WTC11 (cell line): Measurements from ENCODE around the gene ACOXL. TPM values are rescaled to one million over a fixed set of nuclear protein-coding genes. Genes with fewer than 3 reads are reported as not detected.

Source experiments
- ATAC-seq: fragments of 200-7000 bp; cut with Tn5 transposase; 2 replicates; pipeline ENCODE4 v1.10.0; 2021; ENCODE audit warnings: mild to moderate bottlenecking, moderate library complexity
- CTCF ChIA-PET: fragments of 300-600 bp; sonication (Branson Sonifier 250); formaldehyde crosslinking; loops from one replicate; lab custom pipeline; 2021; ENCODE audit warnings: antibody characterized with exemption; lab: Charles Lee
- POLR2A ChIA-PET: fragments of 350-600 bp; sonication (Branson Sonifier 250); formaldehyde crosslinking; loops from one replicate; lab custom pipeline; 2021; ENCODE audit warnings: antibody characterized with exemption; lab: Charles Lee
- DNase-seq: peaks from one replicate; pipeline ENCODE4 v3.0.0; 2021; ENCODE audit warnings: low spot score
- H3K27ac Mint-ChIP-seq: 2 replicates; pipeline ENCODE4 v1.8.0; 2021; ENCODE audit warnings: mixed read lengths
- H3K27me3 Mint-ChIP-seq: 2 replicates; pipeline ENCODE4 v1.8.0; 2021; ENCODE audit warnings: low read depth, mild to moderate bottlenecking, moderate library complexity, mixed read lengths
- H3K36me3 Mint-ChIP-seq: 2 replicates; pipeline ENCODE4 v1.8.0; 2021; ENCODE audit warnings: mixed read lengths
- H3K4me1 Mint-ChIP-seq: 2 replicates; pipeline ENCODE4 v1.8.0; 2022; ENCODE audit warnings: mixed read lengths
- H3K4me3 Mint-ChIP-seq: 2 replicates; pipeline ENCODE4 v1.8.0; 2021; ENCODE audit warnings: mild to moderate bottlenecking, moderate library complexity, mixed read lengths
- H3K9me3 Mint-ChIP-seq: 2 replicates; pipeline ENCODE4 v1.8.0; 2021; ENCODE audit warnings: mixed read lengths
- AR ChIP-seq: fragments of 250-450 bp; sonication (Bioruptor Pico); IDR thresholded peaks from 2 replicates; pipeline ENCODE4 v1.9.0; 2021; ENCODE audit warnings: mild to moderate bottlenecking
- ATF1 ChIP-seq: sonication (generic); formaldehyde crosslinking; IDR thresholded peaks from 2 replicates; pipeline ENCODE4 v1.8.1; 2023; ENCODE audit warnings: mild to moderate bottlenecking, moderate library complexity, missing genetic modification reagents
- ATF3 ChIP-seq: sonication (generic); formaldehyde crosslinking; conservative IDR thresholded peaks from 2 replicates; pipeline ENCODE4 v1.8.1; 2022; ENCODE audit warnings: mild to moderate bottlenecking, missing genetic modification reagents
- ESRRA ChIP-seq: sonication (generic); formaldehyde crosslinking; IDR thresholded peaks from 2 replicates; pipeline ENCODE4 v1.8.1; 2022; ENCODE audit warnings: mild to moderate bottlenecking, missing genetic modification reagents, borderline replicate concordance
- FOXK1 ChIP-seq: sonication (generic); formaldehyde crosslinking; IDR thresholded peaks from 2 replicates; pipeline ENCODE4 v1.8.0; 2022; ENCODE audit warnings: mild to moderate bottlenecking, moderate library complexity, missing genetic modification reagents
- FOXP4 ChIP-seq: sonication (generic); formaldehyde crosslinking; IDR thresholded peaks from 2 replicates; pipeline ENCODE4 v1.8.0; 2022; ENCODE audit warnings: mild to moderate bottlenecking, missing genetic modification reagents
- GTF2I ChIP-seq: fragments of 250-450 bp; sonication (Bioruptor Pico); conservative IDR thresholded peaks from 2 replicates; pipeline ENCODE4 v1.4.0; 2021; ENCODE audit warnings: mild to moderate bottlenecking
- JAZF1 ChIP-seq: fragments of 250-450 bp; sonication (Bioruptor Pico); IDR thresholded peaks from 2 replicates; pipeline ENCODE4 v1.9.0; 2021; ENCODE audit warnings: moderate library complexity, mild to moderate bottlenecking, inconsistent platforms
- NFYB ChIP-seq: sonication (generic); formaldehyde crosslinking; conservative IDR thresholded peaks from 2 replicates; pipeline ENCODE4 v1.8.0; 2022; ENCODE audit warnings: low read depth, missing genetic modification reagents
- NR1H2 ChIP-seq: sonication (generic); formaldehyde crosslinking; IDR thresholded peaks from 2 replicates; pipeline ENCODE4 v1.9.0; 2021; ENCODE audit warnings: mild to moderate bottlenecking, moderate library complexity, missing genetic modification reagents
- OVOL2 ChIP-seq: fragments of 250-450 bp; sonication (Bioruptor Pico); IDR thresholded peaks from 2 replicates; pipeline ENCODE4 v1.9.0; 2021; ENCODE audit warnings: mild to moderate bottlenecking, borderline replicate concordance
- RORB ChIP-seq: fragments of 250-450 bp; sonication (Bioruptor Pico); IDR thresholded peaks from 2 replicates; pipeline ENCODE4 v1.9.0; 2021; ENCODE audit warnings: mild to moderate bottlenecking
- SOX15 ChIP-seq: fragments of 250-450 bp; sonication (Bioruptor Pico); IDR thresholded peaks from 2 replicates; pipeline ENCODE4 v1.9.0; 2021; ENCODE audit warnings: mild to moderate bottlenecking
- SP1 ChIP-seq: sonication (generic); formaldehyde crosslinking; conservative IDR thresholded peaks from 2 replicates; pipeline ENCODE4 v1.8.1; 2022; ENCODE audit warnings: missing genetic modification reagents
- TCF7 ChIP-seq: sonication (generic); formaldehyde crosslinking; IDR thresholded peaks from 2 replicates; pipeline ENCODE4 v1.8.0; 2022; ENCODE audit warnings: mild to moderate bottlenecking, low read depth, missing genetic modification reagents, moderate library complexity
- TEAD1 ChIP-seq: sonication (generic); formaldehyde crosslinking; IDR thresholded peaks from 2 replicates; pipeline ENCODE4 v1.8.0; 2022; ENCODE audit warnings: mild to moderate bottlenecking, missing genetic modification reagents
- USF2 ChIP-seq: sonication (generic); formaldehyde crosslinking; IDR thresholded peaks from 2 replicates; pipeline ENCODE4 v1.8.1; 2023; ENCODE audit warnings: mild to moderate bottlenecking, missing genetic modification reagents, moderate library complexity
- ZBTB21 ChIP-seq: sonication (generic); formaldehyde crosslinking; IDR thresholded peaks from 2 replicates; pipeline ENCODE4 v1.8.1; 2023; ENCODE audit warnings: mild to moderate bottlenecking, missing genetic modification reagents, borderline replicate concordance
- ZNF138 ChIP-seq: sonication (generic); formaldehyde crosslinking; conservative IDR thresholded peaks from 2 replicates; pipeline ENCODE4 v1.8.1; 2022; ENCODE audit warnings: mild to moderate bottlenecking, moderate library complexity, missing genetic modification reagents
- ZNF263 ChIP-seq: sonication (generic); formaldehyde crosslinking; IDR thresholded peaks from 2 replicates; pipeline ENCODE4 v1.8.1; 2022; ENCODE audit warnings: low read depth, mild to moderate bottlenecking, moderate library complexity, missing genetic modification reagents
- ZNF317 ChIP-seq: sonication (generic); formaldehyde crosslinking; IDR thresholded peaks from 2 replicates; pipeline ENCODE4 v1.8.1; 2023; ENCODE audit warnings: low read depth, mild to moderate bottlenecking, moderate library complexity, missing genetic modification reagents, borderline replicate concordance
- ZNF416 ChIP-seq: fragments of 250-450 bp; sonication (Bioruptor Pico); IDR thresholded peaks from 2 replicates; pipeline ENCODE4 v1.9.0; 2021; ENCODE audit warnings: mild to moderate bottlenecking, inconsistent platforms
- ZNF423 ChIP-seq: fragments of 250-450 bp; sonication (Bioruptor Pico); IDR thresholded peaks from 2 replicates; pipeline ENCODE4 v2.1.2; 2022; ENCODE audit warnings: mild to moderate bottlenecking, moderate library complexity
- total RNA-seq: library from RNA; stranded (reverse); gene quantifications from 3 replicates; pipeline ENCODE4 v1.2.3, GENCODE V29; 2021
- TF ChIP-seq, protein P1 (sequence below): fragments of 250-450 bp; sonication (Bioruptor Pico); IDR thresholded peaks from 2 replicates; pipeline ENCODE4 v1.9.0; 2021; ENCODE audit warnings: mild to moderate bottlenecking
- TF ChIP-seq, protein P2 (sequence below): sonication (generic); formaldehyde crosslinking; IDR thresholded peaks from 2 replicates; pipeline ENCODE4 v1.8.0; 2023; ENCODE audit warnings: missing genetic modification reagents
- TF ChIP-seq, protein P3 (sequence below): fragments of 250-450 bp; sonication (Bioruptor Pico); IDR thresholded peaks from 2 replicates; pipeline ENCODE4 v1.9.0; 2021; ENCODE audit warnings: mild to moderate bottlenecking, borderline replicate concordance

The ACOXL gene
- total RNA-seq, 1 experiment from 2014 or later = 14.9 TPM

- H3K9me3 Mint-ChIP-seq = no peaks in the 10 kb centered on the region
- H3K36me3 Mint-ChIP-seq = no peaks in the 10 kb centered on the region
- DNase-seq (no peak), ATAC-seq (no peak)
- TF ChIP-seq TEAD1 (CRISPR knock-in tag) (no peak), ZNF423 (CRISPR knock-in tag) (no peak), FOXK1 (no peak), ESRRA (CRISPR knock-in tag) (no peak), ZNF138 (CRISPR knock-in tag) (no peak), SOX15 (CRISPR knock-in tag) (no peak), ATF1 (CRISPR knock-in tag) (no peak), ZNF263 (no peak), JAZF1 (CRISPR knock-in tag) (no peak), RORB (CRISPR knock-in tag) (no peak), GTF2I (CRISPR knock-in tag) (no peak), TCF7 (CRISPR knock-in tag) (no peak), FOXP4 (CRISPR knock-in tag) (no peak), SP1 (no peak)
- TF ChIP-seq, protein P1, sequence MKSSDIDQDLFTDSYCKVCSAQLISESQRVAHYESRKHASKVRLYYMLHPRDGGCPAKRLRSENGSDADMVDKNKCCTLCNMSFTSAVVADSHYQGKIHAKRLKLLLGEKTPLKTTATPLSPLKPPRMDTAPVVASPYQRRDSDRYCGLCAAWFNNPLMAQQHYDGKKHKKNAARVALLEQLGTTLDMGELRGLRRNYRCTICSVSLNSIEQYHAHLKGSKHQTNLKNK (CRISPR knock-in tag) = no peak
- POLR2A ChIA-PET = no interaction called here
- H3K27me3 Mint-ChIP-seq = no peaks in the 10 kb centered on the region
- H3K27ac Mint-ChIP-seq = no peak overlapping the region
- H3K4me3 Mint-ChIP-seq = no peak overlapping the region
- CTCF ChIA-PET = no interaction called here
- peaks cover 2% of the 10 kb centered on the region; the same call in 1 of the 2 replicates for H3K4me1 Mint-ChIP-seq
These were observed 373.6 kb downstream of the ACOXL start for GRCh38 chr2:111105926-111106325.

- POLR2A ChIA-PET = no interaction called here
- no peak for ATAC-seq
These were observed 374.3 kb downstream of the ACOXL start for GRCh38 chr2:111106706-111107105.

More at GRCh38 chr2:111106706-111107105, 374.3 kb downstream of the ACOXL start:
- no peak for DNase-seq
- H3K27me3 Mint-ChIP-seq = no peaks in the 10 kb centered on the region
- no peak overlapping the region for H3K27ac Mint-ChIP-seq
- H3K9me3 Mint-ChIP-seq = no peaks in the 10 kb centered on the region
- H3K4me1 Mint-ChIP-seq = peaks cover 2% of the 10 kb centered on the region; the same call in 1 of the 2 replicates
- TF ChIP-seq RORB (CRISPR knock-in tag) (no peak), SP1 (no peak), AR (CRISPR knock-in tag) (no peak), ZNF423 (CRISPR knock-in tag) (no peak), ZNF416 (CRISPR knock-in tag) (no peak), ZNF317 (CRISPR knock-in tag) (no peak), ZBTB21 (CRISPR knock-in tag) (no peak), ATF3 (CRISPR knock-in tag) (no peak), OVOL2 (no peak), NR1H2 (CRISPR knock-in tag) (no peak), USF2 (CRISPR knock-in tag) (no peak), NFYB (CRISPR knock-in tag) (no peak), FOXK1 (no peak), TEAD1 (CRISPR knock-in tag) (no peak), JAZF1 (CRISPR knock-in tag) (no peak)
- TF ChIP-seq, protein P2, sequence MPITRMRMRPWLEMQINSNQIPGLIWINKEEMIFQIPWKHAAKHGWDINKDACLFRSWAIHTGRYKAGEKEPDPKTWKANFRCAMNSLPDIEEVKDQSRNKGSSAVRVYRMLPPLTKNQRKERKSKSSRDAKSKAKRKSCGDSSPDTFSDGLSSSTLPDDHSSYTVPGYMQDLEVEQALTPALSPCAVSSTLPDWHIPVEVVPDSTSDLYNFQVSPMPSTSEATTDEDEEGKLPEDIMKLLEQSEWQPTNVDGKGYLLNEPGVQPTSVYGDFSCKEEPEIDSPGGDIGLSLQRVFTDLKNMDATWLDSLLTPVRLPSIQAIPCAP (CRISPR knock-in tag) = no peak
- TF ChIP-seq, protein P3, sequence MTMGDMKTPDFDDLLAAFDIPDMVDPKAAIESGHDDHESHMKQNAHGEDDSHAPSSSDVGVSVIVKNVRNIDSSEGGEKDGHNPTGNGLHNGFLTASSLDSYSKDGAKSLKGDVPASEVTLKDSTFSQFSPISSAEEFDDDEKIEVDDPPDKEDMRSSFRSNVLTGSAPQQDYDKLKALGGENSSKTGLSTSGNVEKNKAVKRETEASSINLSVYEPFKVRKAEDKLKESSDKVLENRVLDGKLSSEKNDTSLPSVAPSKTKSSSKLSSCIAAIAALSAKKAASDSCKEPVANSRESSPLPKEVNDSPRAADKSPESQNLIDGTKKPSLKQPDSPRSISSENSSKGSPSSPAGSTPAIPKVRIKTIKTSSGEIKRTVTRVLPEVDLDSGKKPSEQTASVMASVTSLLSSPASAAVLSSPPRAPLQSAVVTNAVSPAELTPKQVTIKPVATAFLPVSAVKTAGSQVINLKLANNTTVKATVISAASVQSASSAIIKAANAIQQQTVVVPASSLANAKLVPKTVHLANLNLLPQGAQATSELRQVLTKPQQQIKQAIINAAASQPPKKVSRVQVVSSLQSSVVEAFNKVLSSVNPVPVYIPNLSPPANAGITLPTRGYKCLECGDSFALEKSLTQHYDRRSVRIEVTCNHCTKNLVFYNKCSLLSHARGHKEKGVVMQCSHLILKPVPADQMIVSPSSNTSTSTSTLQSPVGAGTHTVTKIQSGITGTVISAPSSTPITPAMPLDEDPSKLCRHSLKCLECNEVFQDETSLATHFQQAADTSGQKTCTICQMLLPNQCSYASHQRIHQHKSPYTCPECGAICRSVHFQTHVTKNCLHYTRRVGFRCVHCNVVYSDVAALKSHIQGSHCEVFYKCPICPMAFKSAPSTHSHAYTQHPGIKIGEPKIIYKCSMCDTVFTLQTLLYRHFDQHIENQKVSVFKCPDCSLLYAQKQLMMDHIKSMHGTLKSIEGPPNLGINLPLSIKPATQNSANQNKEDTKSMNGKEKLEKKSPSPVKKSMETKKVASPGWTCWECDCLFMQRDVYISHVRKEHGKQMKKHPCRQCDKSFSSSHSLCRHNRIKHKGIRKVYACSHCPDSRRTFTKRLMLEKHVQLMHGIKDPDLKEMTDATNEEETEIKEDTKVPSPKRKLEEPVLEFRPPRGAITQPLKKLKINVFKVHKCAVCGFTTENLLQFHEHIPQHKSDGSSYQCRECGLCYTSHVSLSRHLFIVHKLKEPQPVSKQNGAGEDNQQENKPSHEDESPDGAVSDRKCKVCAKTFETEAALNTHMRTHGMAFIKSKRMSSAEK = no peak
- TF ChIP-seq, all 79 proteins: peak for 0
- Mint-ChIP-seq H3K4me3 (no peak overlapping the region), H3K36me3 (no peaks in the 10 kb centered on the region)
- CTCF ChIA-PET = no interaction called here
